HepG2 (cell line): ENCODE measurements around the gene SCGB3A2. TPM values are rescaled to one million over a fixed set of nuclear protein-coding genes. Genes with fewer than 3 reads are reported as not detected.

ENCODE experiments used
- BCL6 ChIP-seq: IDR thresholded peaks from 2 replicates; pipeline ENCODE4 v1.6.1; 2016; ENCODE audit warnings: missing genetic modification reagents, missing compliant biosample characterization
- FOXO1 ChIP-seq: sonication (generic); formaldehyde crosslinking; IDR thresholded peaks from 2 replicates; pipeline ENCODE4 v1.4.0; 2020; ENCODE audit warnings: missing genetic modification reagents
- MIER3 ChIP-seq: IDR thresholded peaks from 2 replicates; pipeline ENCODE4 v1.6.1; 2016; ENCODE audit warnings: missing compliant biosample characterization, borderline replicate concordance
- NFRKB ChIP-seq: fragments of 450-650 bp; IDR thresholded peaks from 2 replicates; pipeline ENCODE4 v1.6.1; 2017
- NR0B2 ChIP-seq: sonication (generic); formaldehyde crosslinking; IDR thresholded peaks from 2 replicates; pipeline ENCODE4 v1.4.0; 2020; ENCODE audit warnings: mild to moderate bottlenecking, missing genetic modification reagents
- ONECUT2 ChIP-seq: sonication (generic); formaldehyde crosslinking; IDR thresholded peaks from 2 replicates; pipeline ENCODE4 v1.4.0; 2020; ENCODE audit warnings: missing genetic modification reagents
- PAF1 ChIP-seq: IDR thresholded peaks from 2 replicates; pipeline ENCODE4 v1.6.1; 2016; ENCODE audit warnings: missing genetic modification reagents, missing compliant biosample characterization
- SIN3A ChIP-seq: IDR thresholded peaks from 2 replicates; pipeline ENCODE4 v1.6.1; 2011; ENCODE audit warnings: low read depth, mild to moderate bottlenecking, control low read depth, low read length, borderline replicate concordance
- SMARCE1 ChIP-seq: fragments of 450-650 bp; IDR thresholded peaks from 2 replicates; pipeline ENCODE4 v1.6.1; 2017; ENCODE audit warnings: borderline replicate concordance
- SNAI1 ChIP-seq: sonication (generic); formaldehyde crosslinking; IDR thresholded peaks from 2 replicates; pipeline ENCODE4 v1.5.0; 2020; ENCODE audit warnings: mild to moderate bottlenecking, missing genetic modification reagents, borderline replicate concordance
- SSRP1 ChIP-seq: IDR thresholded peaks from 2 replicates; pipeline ENCODE4 v1.6.1; 2016; ENCODE audit warnings: control low read depth
- STAG1 ChIP-seq: sonication (generic); formaldehyde crosslinking; IDR thresholded peaks from 2 replicates; pipeline ENCODE4 v1.4.0; 2020; ENCODE audit warnings: missing genetic modification reagents
- TCF12 ChIP-seq, 2 experiments: fragments of 450-650 bp in 1 of 2; sonication (generic) in 1 of 2; formaldehyde crosslinking in 1 of 2; IDR thresholded peaks; 2 replicates each; pipeline versions ENCODE4 v1.6.1 to v1.8.0; 2017 to 2022; ENCODE audit warnings: antibody characterized with exemption in 1 of 2, mild to moderate bottlenecking in 1 of 2, missing genetic modification reagents in 1 of 2, moderate library complexity in 1 of 2
- ZBTB7B ChIP-seq: sonication (generic); formaldehyde crosslinking; IDR thresholded peaks from 2 replicates; pipeline ENCODE4 v1.4.0; 2020; ENCODE audit warnings: missing genetic modification reagents
- ZGPAT ChIP-seq: IDR thresholded peaks from 2 replicates; pipeline ENCODE4 v1.6.1; 2016; ENCODE audit warnings: mild to moderate bottlenecking
- ZNF383 ChIP-seq: sonication (generic); formaldehyde crosslinking; IDR thresholded peaks from 2 replicates; pipeline ENCODE4 v1.4.0; 2020; ENCODE audit warnings: missing genetic modification reagents, mild to moderate bottlenecking, borderline replicate concordance
- ZNF407 ChIP-seq: sonication (generic); formaldehyde crosslinking; IDR thresholded peaks from one replicate; pipeline ENCODE4 v1.5.1; 2020; ENCODE audit warnings: mild to moderate bottlenecking, missing genetic modification reagents; ENCODE audit errors: not compliant biosample characterization
- ZNF564 ChIP-seq: sonication (generic); formaldehyde crosslinking; IDR thresholded peaks from 2 replicates; pipeline ENCODE4 v1.8.1; 2023; ENCODE audit warnings: mild to moderate bottlenecking, missing genetic modification reagents
- ZNF570 ChIP-seq: sonication (generic); formaldehyde crosslinking; IDR thresholded peaks from 2 replicates; pipeline ENCODE4 v1.4.0; 2020; ENCODE audit warnings: mild to moderate bottlenecking, missing genetic modification reagents, borderline replicate concordance
- ZNF709 ChIP-seq: sonication (generic); formaldehyde crosslinking; IDR thresholded peaks from 2 replicates; pipeline ENCODE4 v1.5.0; 2020; ENCODE audit warnings: mild to moderate bottlenecking, missing genetic modification reagents
- ZNF780A ChIP-seq: sonication (generic); formaldehyde crosslinking; IDR thresholded peaks from 2 replicates; pipeline ENCODE4 v1.8.0; 2022; ENCODE audit warnings: mild to moderate bottlenecking, missing genetic modification reagents, moderate library complexity
- ZNF841 ChIP-seq: sonication (generic); formaldehyde crosslinking; IDR thresholded peaks from 2 replicates; pipeline ENCODE4 v1.8.1; 2023; ENCODE audit warnings: missing genetic modification reagents, borderline replicate concordance
- polyA plus RNA-seq, 8 experiments: library from polyadenylated mRNA; depleted of rRNA in 3 of 8; stranded (reverse) in 7 of 8; unstranded in 1 of 8; fragments of >200 nt; fragmentation: Illumina TruSeq in 4 of 8; extraction: Trizol in 4 of 8; gene quantifications; 2 replicates each; pipeline versions ENCODE4 v1.2.1 to v1.2.3, GENCODE V29; 2011 to 2016; ENCODE audit warnings: low read depth in 4 of 8, missing spikeins in 1 of 8, mixed read lengths in 1 of 8; ENCODE audit not compliant: insufficient read depth in 1 of 8
- total RNA-seq, 5 experiments: library from RNA; depleted of rRNA; stranded (reverse); fragments of >200 nt; fragmentation: Illumina TruSeq; extraction: Trizol; gene quantifications; 2 replicates each; pipeline ENCODE4 v1.2.3, GENCODE V29; 2016; ENCODE audit warnings: low read depth in 1 of 5

Gene SCGB3A2
- total and polyA plus RNA-seq, 2 of the 13 experiments (the other 11 are each of a cell fraction or from before 2014, with no cell fraction given), result not detected

- TF ChIP-seq ZGPAT (peak; percentile 100), NFRKB (no peak), ZNF841 (CRISPR knock-in tag) (peak; percentile 84; the same call in 1 of the 2 replicates), ZNF383 (CRISPR knock-in tag) (no peak), PAF1 (CRISPR knock-in tag) (no peak), ZNF407 (CRISPR knock-in tag) (no peak), MIER3 (CRISPR knock-in tag) (peak; percentile 99), ZNF780A (CRISPR knock-in tag) (peak; percentile 89; the same call in 1 of the 2 replicates), SNAI1 (CRISPR knock-in tag) (no peak), ZNF570 (CRISPR knock-in tag) (no peak), ZNF709 (CRISPR knock-in tag) (no peak), SMARCE1 (peak; percentile 95), STAG1 (CRISPR knock-in tag) (no peak), FOXO1 (CRISPR knock-in tag) (peak; percentile 97), NR0B2 (no peak), ZNF564 (no peak), BCL6 (peak; percentile 99), ZBTB7B (CRISPR knock-in tag) (0 out of 2 replicates have a peak, but pooled peaks have one; percentile 40), ONECUT2 (CRISPR knock-in tag) (peak; percentile 68), SIN3A (no peak), SSRP1 (CRISPR knock-in tag) (0 out of 2 replicates have a peak, but pooled peaks have one; percentile 43), TCF12 (IDR thresholded peaks at IDR 0.05) (no peak), TCF12 (CRISPR knock-in tag; IDR thresholded peaks at IDR 0.05) (peak; percentile 99)
These were observed 43.1 kb upstream of the SCGB3A2 start (continued) for GRCh38 chr5:147835386-147835798.
